HepG2 (cell line): Measurements from ENCODE around the gene GDAP2. TPM values are rescaled to one million over a fixed set of nuclear protein-coding genes. Genes with fewer than 3 reads are reported as not detected.
A peak's percentile ranks its signal among the peaks of the same experiment; 100 is the strongest.

Experiments used
- AGO1 ChIP-seq: fragments of 200-400 bp; formaldehyde crosslinking; IDR thresholded peaks from 2 replicates; pipeline ENCODE4 v1.6.1; 2017; ENCODE audit warnings: mild to moderate bottlenecking, low read depth, low read length, moderate library complexity; ENCODE audit not compliant: poor library complexity, severe bottlenecking
- CBX5 ChIP-seq: sonication (generic); formaldehyde crosslinking; IDR thresholded peaks from 2 replicates; pipeline ENCODE4 v1.4.0; 2020; ENCODE audit warnings: missing genetic modification reagents, borderline replicate concordance
- CEBPB ChIP-seq: IDR thresholded peaks from 2 replicates; pipeline ENCODE4 v1.6.1; 2011; ENCODE audit warnings: low read depth, low read length, improper control_type of control experiment, borderline replicate concordance
- CHCHD3 ChIP-seq: sonication (generic); formaldehyde crosslinking; IDR thresholded peaks from 2 replicates; pipeline ENCODE4 v1.8.0; 2022; ENCODE audit warnings: mild to moderate bottlenecking, missing genetic modification reagents, moderate library complexity
- EP300 ChIP-seq, 3 experiments: sonication (generic) in 1 of 3; formaldehyde crosslinking in 1 of 3; IDR thresholded peaks; 2 replicates each; pipeline versions ENCODE4 v1.5.1 to v1.6.1; 2011 to 2020; ENCODE audit warnings: low read depth in 2 of 3, low read length in 2 of 3, borderline replicate concordance in 1 of 3, improper control_type of control experiment in 1 of 3, mild to moderate bottlenecking in 1 of 3, missing genetic modification reagents in 1 of 3, moderate library complexity in 1 of 3
- JUN ChIP-seq: sonication (generic); formaldehyde crosslinking; IDR thresholded peaks from 2 replicates; pipeline ENCODE4 v1.4.0; 2020; ENCODE audit warnings: mild to moderate bottlenecking, missing genetic modification reagents
- KAT8 ChIP-seq: IDR thresholded peaks from 2 replicates; pipeline ENCODE4 v1.6.1; 2016; ENCODE audit warnings: missing genetic modification reagents, missing compliant biosample characterization
- KDM2A ChIP-seq: sonication (generic); formaldehyde crosslinking; IDR thresholded peaks from 2 replicates; pipeline ENCODE4 v1.4.0; 2020; ENCODE audit warnings: low read depth, missing genetic modification reagents, borderline replicate concordance
- MAFG ChIP-seq: sonication (generic); formaldehyde crosslinking; IDR thresholded peaks from 2 replicates; pipeline ENCODE4 v1.5.1; 2020; ENCODE audit warnings: mild to moderate bottlenecking, missing genetic modification reagents
- MEIS2 ChIP-seq: sonication (generic); formaldehyde crosslinking; IDR thresholded peaks from 2 replicates; pipeline ENCODE4 v1.9.0; 2021; ENCODE audit warnings: mild to moderate bottlenecking, missing genetic modification reagents
- MIER2 ChIP-seq: IDR thresholded peaks from 2 replicates; pipeline ENCODE4 v1.6.1; 2016; ENCODE audit warnings: missing biosample characterization, missing genetic modification reagents
- MXI1 ChIP-seq: IDR thresholded peaks from 3 replicates; pipeline ENCODE4 v1.6.1; 2012; ENCODE audit warnings: low read depth, low read length, inconsistent platforms, borderline replicate concordance
- NFE2 ChIP-seq: sonication (generic); formaldehyde crosslinking; IDR thresholded peaks from 2 replicates; pipeline ENCODE4 v1.4.0; 2020; ENCODE audit warnings: missing genetic modification reagents
- NR2F1 ChIP-seq, 2 experiments: fragments of 450-650 bp in 1 of 2; formaldehyde crosslinking in 1 of 2; IDR thresholded peaks; 2 replicates each; pipeline versions ENCODE4 v1.5.0 to v1.6.1; 2016 to 2020; ENCODE audit warnings: mild to moderate bottlenecking in 1 of 2, missing compliant biosample characterization in 1 of 2, missing genetic modification reagents in 1 of 2, moderate library complexity in 1 of 2
- RBAK ChIP-seq: sonication (generic); formaldehyde crosslinking; IDR thresholded peaks from 2 replicates; pipeline ENCODE4 v1.5.1; 2020; ENCODE audit warnings: mild to moderate bottlenecking, missing genetic modification reagents
- SMAD3 ChIP-seq: sonication (generic); formaldehyde crosslinking; IDR thresholded peaks from 2 replicates; pipeline ENCODE4 v1.4.0; 2020; ENCODE audit warnings: missing genetic modification reagents
- SP2 ChIP-seq: sonication (generic); formaldehyde crosslinking; IDR thresholded peaks from 2 replicates; pipeline ENCODE4 v1.5.1; 2020; ENCODE audit warnings: mild to moderate bottlenecking, missing genetic modification reagents
- TBP ChIP-seq: sonication (generic); formaldehyde crosslinking; IDR thresholded peaks from 2 replicates; pipeline ENCODE4 v1.5.0; 2020; ENCODE audit warnings: missing genetic modification reagents
- TEF ChIP-seq: sonication (generic); formaldehyde crosslinking; IDR thresholded peaks from 2 replicates; pipeline ENCODE4 v1.5.0; 2020; ENCODE audit warnings: missing genetic modification reagents
- ZFP62 ChIP-seq: sonication (generic); formaldehyde crosslinking; IDR thresholded peaks from 2 replicates; pipeline ENCODE4 v1.4.0; 2020; ENCODE audit warnings: missing genetic modification reagents
- ZNF430 ChIP-seq: sonication (generic); formaldehyde crosslinking; IDR thresholded peaks from 2 replicates; pipeline ENCODE4 v1.9.0; 2021; ENCODE audit warnings: mild to moderate bottlenecking, missing genetic modification reagents
- ZNF558 ChIP-seq: sonication (generic); formaldehyde crosslinking; IDR thresholded peaks from 2 replicates; pipeline ENCODE4 v1.9.0; 2022; ENCODE audit warnings: mild to moderate bottlenecking, missing genetic modification reagents, borderline replicate concordance
- ZNF598 ChIP-seq: sonication (generic); formaldehyde crosslinking; IDR thresholded peaks from 2 replicates; pipeline ENCODE4 v1.5.1; 2020; ENCODE audit warnings: mild to moderate bottlenecking, missing genetic modification reagents, borderline replicate concordance
- ZSCAN31 ChIP-seq: sonication (generic); formaldehyde crosslinking; IDR thresholded peaks from 2 replicates; pipeline ENCODE4 v1.5.0; 2020; ENCODE audit warnings: low read depth, mild to moderate bottlenecking, missing genetic modification reagents
- polyA plus RNA-seq, 8 experiments: library from polyadenylated mRNA; depleted of rRNA in 3 of 8; stranded (reverse) in 7 of 8; unstranded in 1 of 8; fragments of >200 nt; fragmentation: Illumina TruSeq in 4 of 8; extraction: Trizol in 4 of 8; gene quantifications; 2 replicates each; pipeline versions ENCODE4 v1.2.1 to v1.2.3, GENCODE V29; 2011 to 2016; ENCODE audit warnings: low read depth in 4 of 8, missing spikeins in 1 of 8, mixed read lengths in 1 of 8; ENCODE audit not compliant: insufficient read depth in 1 of 8
- total RNA-seq, 5 experiments: library from RNA; depleted of rRNA; stranded (reverse); fragments of >200 nt; fragmentation: Illumina TruSeq; extraction: Trizol; gene quantifications; 2 replicates each; pipeline ENCODE4 v1.2.3, GENCODE V29; 2016; ENCODE audit warnings: low read depth in 1 of 5
- TF ChIP-seq, protein P1 (sequence below): sonication (generic); formaldehyde crosslinking; IDR thresholded peaks from 2 replicates; pipeline ENCODE4 v1.4.0; 2020; ENCODE audit warnings: missing genetic modification reagents
- TF ChIP-seq, protein P2 (sequence below): sonication (generic); formaldehyde crosslinking; IDR thresholded peaks from 2 replicates; pipeline ENCODE4 v1.4.0; 2020; ENCODE audit warnings: missing genetic modification reagents
- TF ChIP-seq, protein P3 (sequence below): sonication (generic); formaldehyde crosslinking; IDR thresholded peaks from 2 replicates; pipeline ENCODE4 v1.4.0; 2020; ENCODE audit warnings: mild to moderate bottlenecking, missing genetic modification reagents

Gene GDAP2
- total and polyA plus RNA-seq, 2 of the 13 experiments (the other 11 are each of a cell fraction or from before 2014, with no cell fraction given) = 11.4 to 23.2 TPM

GRCh38 chr1:117821774-117822482 is 107.5 kb downstream of the GDAP2 start (continued):
- peak; percentile 93; the same call in 1 of the 2 replicates for TF ChIP-seq TEF (CRISPR knock-in tag)
- TF ChIP-seq, protein P1, sequence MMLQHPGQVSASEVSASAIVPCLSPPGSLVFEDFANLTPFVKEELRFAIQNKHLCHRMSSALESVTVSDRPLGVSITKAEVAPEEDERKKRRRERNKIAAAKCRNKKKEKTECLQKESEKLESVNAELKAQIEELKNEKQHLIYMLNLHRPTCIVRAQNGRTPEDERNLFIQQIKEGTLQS (CRISPR knock-in tag) = peak; percentile 47; the same call in 1 of the 2 replicates
- TF ChIP-seq NFE2 (CRISPR knock-in tag) = peak; percentile 89
- TF ChIP-seq, protein P2, sequence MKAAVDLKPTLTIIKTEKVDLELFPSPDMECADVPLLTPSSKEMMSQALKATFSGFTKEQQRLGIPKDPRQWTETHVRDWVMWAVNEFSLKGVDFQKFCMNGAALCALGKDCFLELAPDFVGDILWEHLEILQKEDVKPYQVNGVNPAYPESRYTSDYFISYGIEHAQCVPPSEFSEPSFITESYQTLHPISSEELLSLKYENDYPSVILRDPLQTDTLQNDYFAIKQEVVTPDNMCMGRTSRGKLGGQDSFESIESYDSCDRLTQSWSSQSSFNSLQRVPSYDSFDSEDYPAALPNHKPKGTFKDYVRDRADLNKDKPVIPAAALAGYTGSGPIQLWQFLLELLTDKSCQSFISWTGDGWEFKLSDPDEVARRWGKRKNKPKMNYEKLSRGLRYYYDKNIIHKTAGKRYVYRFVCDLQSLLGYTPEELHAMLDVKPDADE (CRISPR knock-in tag) = no peak
- no peak for TF ChIP-seq ZNF598
- TF ChIP-seq AGO1 = no peak
- no peak for TF ChIP-seq NR2F1 (CRISPR knock-in tag; IDR thresholded peaks at IDR 0.05)
- no peak for TF ChIP-seq ZNF558 (CRISPR knock-in tag)
- no peak for TF ChIP-seq CHCHD3 (CRISPR knock-in tag)
- TF ChIP-seq KDM2A (CRISPR knock-in tag) = no peak; the same call in 1 of the 2 replicates
- peak; percentile 80; the same call in 1 of the 2 replicates for TF ChIP-seq CBX5
- TF ChIP-seq SMAD3 = peak; percentile 36; the same call in 1 of the 2 replicates
- TF ChIP-seq TBP (CRISPR knock-in tag) = no peak
- TF ChIP-seq SP2 (CRISPR knock-in tag) = no peak
- no peak for TF ChIP-seq JUN (CRISPR knock-in tag)
- peak; percentile 19; the same call in 1 of the 3 replicates for TF ChIP-seq MXI1
- TF ChIP-seq MAFG = peak; percentile 66; the same call in 1 of the 2 replicates
- no peak for TF ChIP-seq ZFP62
- TF ChIP-seq MEIS2 = no peak
- TF ChIP-seq ZSCAN31 (CRISPR knock-in tag) = no peak
- TF ChIP-seq MIER2 = no peak
- TF ChIP-seq, protein P3, sequence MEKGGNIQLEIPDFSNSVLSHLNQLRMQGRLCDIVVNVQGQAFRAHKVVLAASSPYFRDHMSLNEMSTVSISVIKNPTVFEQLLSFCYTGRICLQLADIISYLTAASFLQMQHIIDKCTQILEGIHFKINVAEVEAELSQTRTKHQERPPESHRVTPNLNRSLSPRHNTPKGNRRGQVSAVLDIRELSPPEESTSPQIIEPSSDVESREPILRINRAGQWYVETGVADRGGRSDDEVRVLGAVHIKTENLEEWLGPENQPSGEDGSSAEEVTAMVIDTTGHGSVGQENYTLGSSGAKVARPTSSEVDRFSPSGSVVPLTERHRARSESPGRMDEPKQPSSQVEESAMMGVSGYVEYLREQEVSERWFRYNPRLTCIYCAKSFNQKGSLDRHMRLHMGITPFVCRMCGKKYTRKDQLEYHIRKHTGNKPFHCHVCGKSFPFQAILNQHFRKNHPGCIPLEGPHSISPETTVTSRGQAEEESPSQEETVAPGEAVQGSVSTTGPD (CRISPR knock-in tag) = no peak
- TF ChIP-seq KAT8 (CRISPR knock-in tag) = peak; percentile 72
- peak in 1 of 2 experiments; percentile 71; a peak in 1 of 4 replicates for TF ChIP-seq EP300 (IDR thresholded peaks at IDR 0.05; ENCODE audit: low read depth in 2 of 2, low read length in 2 of 2)
- TF ChIP-seq EP300 (CRISPR knock-in tag; IDR thresholded peaks at IDR 0.05; ENCODE audit: borderline replicate concordance) = peak; percentile 68; the same call in 1 of the 2 replicates
- TF ChIP-seq ZNF430 (CRISPR knock-in tag) = no peak
- no peak for TF ChIP-seq CEBPB
- no peak for TF ChIP-seq RBAK (CRISPR knock-in tag)
